ENCODE data around the gene SP140L. TPM values are rescaled to one million over a fixed set of nuclear protein-coding genes. Genes with fewer than 3 reads are reported as not detected.

The SP140L gene
- total and polyA plus RNA-seq, 2 of the 8 experiments (the other 6 are each of a cell fraction or from before 2014, with no cell fraction given): 0.36 to 1.5 TPM

GRCh38 chr2:230325316-230326243 is 1.4 kb upstream of the SP140L start:
- WGBS, 2 experiments (ENCODE audit: extremely low coverage in 1 of 2, insufficient coverage in 1 of 2, insufficient read length in 1 of 2, insufficient replicate concordance in 2 of 2, low coverage in 1 of 2, low lambda C conversion rate in 2 of 2, missing lambda C conversion rate in 1 of 2): 90% methylated on average over 8 of the region's 9 CpGs; no CpG with 5 or more reads in 1 of the 2 experiments
- no peaks in the 10 kb centered on the region for H4K20me1 ChIP-seq (replicated peaks in 1 of 2; ENCODE audit: control insufficient read depth in 1 of 2, insufficient read depth in 2 of 2, low read length in 2 of 2)

More at GRCh38 chr2:230325316-230326243, 1.4 kb upstream of the SP140L start:
- POLR2A ChIA-PET (ENCODE audit: partially characterized antibody): no interaction called here
- Histone ChIP-seq H3K27ac (ENCODE audit: low read depth, low read length) (no peak overlapping the region), H3K4me2 (ENCODE audit: insufficient read depth in 1 of 2, low read depth in 2 of 2, low read length in 2 of 2) (no peak overlapping the region), H4K5ac (ENCODE audit: insufficient read length, low read depth, low read length) (no peak overlapping the region), H3K23ac (ENCODE audit: insufficient read length) (no peak overlapping the region), H2BK20ac (ENCODE audit: low read length) (no peak overlapping the region), H3K14ac (ENCODE audit: insufficient read length) (no peak overlapping the region), H3K79me1 (ENCODE audit: low read depth, low read length) (no peaks in the 10 kb centered on the region), H2BK12ac (ENCODE audit: low read depth, low read length) (no peak overlapping the region), H3K36me3 (ENCODE audit: control insufficient read depth in 2 of 4, insufficient read depth in 4 of 4, low read length in 3 of 4) (no peaks in the 10 kb centered on the region), H3K23me2 (ENCODE audit: low read depth, low read length) (no peaks in the 10 kb centered on the region), H3K27me3 (replicated peaks in 1 of 4; ENCODE audit: control insufficient read depth in 3 of 4, extremely low read depth in 1 of 4, insufficient read depth in 3 of 4, low read length in 3 of 4) (no peaks in the 10 kb centered on the region), H3K9ac (replicated peaks in 1 of 4; ENCODE audit: extremely low read depth in 1 of 4, low read depth in 3 of 4, low read length in 3 of 4) (no peak overlapping the region), H3K4ac (replicated peaks; ENCODE audit: insufficient read length, low read depth, low read length) (no peak overlapping the region), H3K79me2 (ENCODE audit: control insufficient read depth in 1 of 2, insufficient read depth in 2 of 2, low read length in 2 of 2) (no peaks in the 10 kb centered on the region), H3K18ac (ENCODE audit: extremely low read depth, low read length) (no peak overlapping the region), H3K4me1 (replicated peaks in 1 of 4; ENCODE audit: control insufficient read depth in 3 of 4, insufficient read depth in 4 of 4, low read length in 3 of 4) (peaks cover 0 to 2% (median 0%) of the 10 kb centered on the region in 4 experiments; a peak in 1 of 7 replicates), H2AFZ (ENCODE audit: low read length) (no peak overlapping the region), H2AK5ac (ENCODE audit: low read depth, low read length) (no peak overlapping the region), H4K91ac (replicated peaks; ENCODE audit: insufficient read length, low read length) (no peak overlapping the region), H4K8ac (ENCODE audit: extremely low read depth, insufficient read depth, low read length) (no peak overlapping the region), H3K4me3 (ENCODE audit: extremely low read depth in 1 of 4, insufficient read depth in 2 of 4, low read depth in 3 of 4, low read length in 4 of 4) (no peak overlapping the region), H3K56ac (replicated peaks; ENCODE audit: insufficient read length, low read depth, low read length) (no peak overlapping the region), H2BK5ac (ENCODE audit: low read depth, low read length) (no peak overlapping the region), H2BK15ac (ENCODE audit: low read length) (no peak overlapping the region), H2BK120ac (replicated peaks; ENCODE audit: low read depth, low read length) (no peak overlapping the region), H3K9me3 (ENCODE audit: insufficient read depth in 2 of 2, low read depth in 1 of 2, low read length in 1 of 2) (peaks cover 24 to 27% of the 10 kb centered on the region in 2 experiments)
- TF ChIP-seq CBX5 (IDR thresholded peaks at IDR 0.05; ENCODE audit: low read depth, low read length): no peak
- TF ChIP-seq MAFK (IDR thresholded peaks at IDR 0.05; ENCODE audit: low read depth, low read length): no peak
- TF ChIP-seq TAF7 (optimal IDR thresholded peaks at IDR 0.05; ENCODE audit: borderline replicate concordance, low read depth, low read length): no peak
- TF ChIP-seq GABPA (IDR thresholded peaks at IDR 0.05; ENCODE audit: borderline replicate concordance, insufficient read depth, low read length): no peak
- no peak for TF ChIP-seq SIX5 (IDR thresholded peaks at IDR 0.05; ENCODE audit: low read depth, low read length)
- no peak for TF ChIP-seq EGR1 (IDR thresholded peaks at IDR 0.05; ENCODE audit: borderline replicate concordance, low read depth, low read length)
- no peak for TF ChIP-seq E2F6 (IDR thresholded peaks at IDR 0.05)
- TF ChIP-seq CEBPB (IDR thresholded peaks at IDR 0.05; ENCODE audit: low read depth, low read length): peak; percentile 24; the same call in 1 of the 2 replicates
- CTCF ChIA-PET (ENCODE audit: partially characterized antibody): interaction anchor here (0.6 kb wide), 1 partner anchor 153 kb away, joined by 3 read pairs; no protein-coding TSS in a partner anchor
- FAIRE-seq (no peak), DNase-seq (ENCODE audit: low read depth in 1 of 2, low spot score in 2 of 2) (no peak)

Measured in H1 (cell line).